SK-N-SH treated with all-trans-retinoic acid at 6 μM for 48 hours (cell line): ENCODE measurements around the gene CARD10.

Experiments used
- BACH2 ChIP-seq: fragments of 250-450 bp; sonication (Bioruptor Pico); IDR thresholded peaks from 2 replicates; pipeline ENCODE4 v1.9.0; 2021; ENCODE audit warnings: mild to moderate bottlenecking, borderline replicate concordance
- PATZ1 ChIP-seq: fragments of 250-450 bp; sonication (Bioruptor Pico); IDR thresholded peaks from 2 replicates; pipeline ENCODE4 v1.8.0; 2020; ENCODE audit warnings: mild to moderate bottlenecking, moderate library complexity, borderline replicate concordance
- POU6F1 ChIP-seq: fragments of 250-450 bp; sonication (Bioruptor Pico); IDR thresholded peaks from 2 replicates; pipeline ENCODE4 v1.8.0; 2021; ENCODE audit warnings: low read depth, mild to moderate bottlenecking, moderate library complexity, borderline replicate concordance
- TSHZ2 ChIP-seq: fragments of 250-450 bp; sonication (Bioruptor Pico); IDR thresholded peaks from 2 replicates; pipeline ENCODE4 v1.5.0; 2020; ENCODE audit warnings: mild to moderate bottlenecking, moderate library complexity
- ZFP30 ChIP-seq: fragments of 450-650 bp; formaldehyde crosslinking; IDR thresholded peaks from 2 replicates; pipeline ENCODE4 v1.5.0; 2022; ENCODE audit warnings: mild to moderate bottlenecking, moderate library complexity
- ZNF70 ChIP-seq: fragments of 450-650 bp; formaldehyde crosslinking; IDR thresholded peaks from 2 replicates; pipeline ENCODE4 v1.5.0; 2020; ENCODE audit warnings: mild to moderate bottlenecking, moderate library complexity

GRCh38 chr22:37557321-37558001 is 38.2 kb upstream of the CARD10 start:
- no peak for TF ChIP-seq BACH2 (CRISPR knock-in tag)
- TF ChIP-seq ZNF70 (CRISPR knock-in tag), result no peak
- no peak for TF ChIP-seq TSHZ2
- no peak for TF ChIP-seq ZFP30
- TF ChIP-seq POU6F1 (CRISPR knock-in tag), result no peak
- TF ChIP-seq PATZ1 (CRISPR knock-in tag), result no peak
